SK-N-SH (cell line): ENCODE measurements around the gene EVI2B. TPM values are rescaled to one million over a fixed set of nuclear protein-coding genes. Genes with fewer than 3 reads are reported as not detected.

Experiments
- CTCF ChIA-PET: fragments of 300-600, 350-600 bp; formaldehyde crosslinking; extraction: SDS; loops from one replicate; lab custom pipeline; 2021; lab: Yijun Ruan, JAX
- POLR2A ChIA-PET: fragments of 350-600 bp; sonication (Branson Sonifier 250); formaldehyde crosslinking; extraction: SDS; loops from one replicate; lab custom pipeline; 2020; ENCODE audit warnings: antibody characterized with exemption, inconsistent platforms; lab: Yijun Ruan, JAX
- DNase-seq: peaks from one replicate; pipeline ENCODE4 v3.0.0; 2012
- H2AFZ ChIP-seq: fragments of 200-600 bp; sonication (generic); 2 replicates; pipeline ENCODE4 v1.8.1; 2016; ENCODE audit warnings: antibody characterized with exemption, mild to moderate bottlenecking, low read depth
- H3F3A ChIP-seq: fragments of 200-600 bp; sonication (generic); replicated peaks from 2 replicates; pipeline ENCODE3; 2016; ENCODE audit warnings: antibody characterized with exemption, mild to moderate bottlenecking; ENCODE audit not compliant: insufficient read depth
- H3K27ac ChIP-seq, 2 experiments: fragments of 200-500 bp in 1 of 2; fragments of 200-600 bp in 1 of 2; sonication (Bioruptor generic) in 1 of 2; sonication (generic), shearing (Covaris generic) in 1 of 2; 2 replicates each; pipeline versions ENCODE4 v1.5.1 to v1.6.1; 2014 to 2016; ENCODE audit warnings: low read depth in 2 of 2, inconsistent platforms in 1 of 2, low read length in 1 of 2, mild to moderate bottlenecking in 1 of 2, mixed read lengths in 1 of 2
- H3K27me3 ChIP-seq: fragments of 200-600 bp; sonication (generic), shearing (Covaris generic); 2 replicates; pipeline ENCODE4 v1.6.1; 2016; ENCODE audit warnings: mixed run types; ENCODE audit not compliant: insufficient read depth
- H3K36me3 ChIP-seq, 2 experiments: fragments of 200-500 bp in 1 of 2; fragments of 200-600 bp in 1 of 2; sonication (Bioruptor generic) in 1 of 2; sonication (generic) in 1 of 2; replicated peaks in 1 of 2; 2 replicates each; pipeline versions ENCODE3 to v1.5.1; 2014 to 2016; ENCODE audit warnings: low read length in 1 of 2, mild to moderate bottlenecking in 1 of 2; ENCODE audit not compliant: insufficient read depth in 2 of 2, control insufficient read depth in 1 of 2
- H3K4me1 ChIP-seq, 2 experiments: fragments of 200-500 bp in 1 of 2; fragments of 200-600 bp in 1 of 2; sonication (Bioruptor generic) in 1 of 2; sonication (generic), shearing (Covaris generic) in 1 of 2; 2 replicates each; pipeline versions ENCODE4 v1.5.1 to v1.6.1; 2014 to 2016; ENCODE audit warnings: low read depth in 1 of 2, low read length in 1 of 2, mixed run types in 1 of 2; ENCODE audit not compliant: insufficient read depth in 2 of 2, control insufficient read depth in 1 of 2
- H3K4me2 ChIP-seq: fragments of 200-600 bp; sonication (generic), shearing (Covaris generic); 2 replicates; pipeline ENCODE4 v1.6.1; 2017; ENCODE audit warnings: mixed run types
- H3K4me3 ChIP-seq, 2 experiments: fragments of 200-500 bp in 1 of 2; fragments of 200-600 bp in 1 of 2; sonication (Bioruptor generic) in 1 of 2; sonication (generic), shearing (Covaris generic) in 1 of 2; 2 replicates each; pipeline versions ENCODE4 v1.5.1 to v1.8.1; 2014 to 2016; ENCODE audit warnings: low read depth in 2 of 2, inconsistent platforms in 1 of 2, low read length in 1 of 2, mild to moderate bottlenecking in 1 of 2, mixed read lengths in 1 of 2, moderate library complexity in 1 of 2
- H3K79me2 ChIP-seq: fragments of 200-600 bp; sonication (generic); 2 replicates; pipeline ENCODE4 v1.8.1; 2017; ENCODE audit warnings: mild to moderate bottlenecking; ENCODE audit not compliant: insufficient read depth
- H3K9ac ChIP-seq: fragments of 200-600 bp; sonication (generic); 2 replicates; pipeline ENCODE4 v1.6.1; 2017; ENCODE audit warnings: mixed run types
- H3K9me2 ChIP-seq: fragments of 200-600 bp; sonication (generic); 2 replicates; pipeline ENCODE4 v1.6.1; 2017; ENCODE audit warnings: mixed run types
- H3K9me3 ChIP-seq: fragments of 200-600 bp; sonication (generic); 2 replicates; pipeline ENCODE4 v1.6.1; 2017; ENCODE audit warnings: mixed run types, mild to moderate bottlenecking, moderate library complexity
- H4K20me1 ChIP-seq: fragments of 200-600 bp; sonication (generic); 2 replicates; pipeline ENCODE4 v1.6.1; 2017; ENCODE audit warnings: mild to moderate bottlenecking, mixed run types; ENCODE audit not compliant: insufficient read depth
- EZH2phosphoT487 ChIP-seq: fragments of 200-600 bp; sonication (generic); IDR thresholded peaks from 2 replicates; pipeline ENCODE4 v1.6.1; 2017; ENCODE audit warnings: low read depth, mixed run types, mild to moderate bottlenecking, antibody characterized with exemption, moderate library complexity, borderline replicate concordance
- FOSL2 ChIP-seq: IDR thresholded peaks from 2 replicates; pipeline ENCODE4 v1.4.0; 2012; ENCODE audit warnings: low read depth, mild to moderate bottlenecking, moderate library complexity, borderline replicate concordance
- FOXJ3 ChIP-seq: sonication (generic); formaldehyde crosslinking; IDR thresholded peaks from 2 replicates; pipeline ENCODE4 v1.5.1; 2020; ENCODE audit warnings: mild to moderate bottlenecking, missing genetic modification reagents
- FOXM1 ChIP-seq: IDR thresholded peaks from 2 replicates; pipeline ENCODE4 v1.4.0; 2012; ENCODE audit warnings: low read depth, mild to moderate bottlenecking
- GABPA ChIP-seq: IDR thresholded peaks from 2 replicates; pipeline ENCODE4 v1.4.0; 2012; ENCODE audit warnings: low read depth, mild to moderate bottlenecking
- JUND ChIP-seq: IDR thresholded peaks from 2 replicates; pipeline ENCODE4 v1.4.0; 2012
- MAX ChIP-seq: IDR thresholded peaks from 2 replicates; pipeline ENCODE4 v1.4.0; 2012; ENCODE audit warnings: low read depth
- MXI1 ChIP-seq: IDR thresholded peaks from 2 replicates; pipeline ENCODE4 v1.6.1; 2012; ENCODE audit warnings: mild to moderate bottlenecking, low read depth, low read length, improper control_type of control experiment
- POLR2AphosphoS5 ChIP-seq: IDR thresholded peaks from 2 replicates; pipeline ENCODE4 v1.6.1; 2012; ENCODE audit warnings: low read depth, low read length
- RAD21 ChIP-seq: IDR thresholded peaks from 2 replicates; pipeline ENCODE4 v1.6.1; 2012; ENCODE audit warnings: mild to moderate bottlenecking, low read length
- RCOR1 ChIP-seq: fragments of 150-350 bp; IDR thresholded peaks from 2 replicates; pipeline ENCODE4 v1.6.1; 2017; ENCODE audit warnings: antibody characterized with exemption, low read length
- REST ChIP-seq: IDR thresholded peaks from 2 replicates; pipeline ENCODE4 v1.6.1; 2012; ENCODE audit warnings: mild to moderate bottlenecking, low read depth, low read length, moderate library complexity
- RFX5 ChIP-seq: IDR thresholded peaks from 2 replicates; pipeline ENCODE4 v1.6.1; 2012; ENCODE audit warnings: mild to moderate bottlenecking, improper control_type of control experiment, low read length
- RXRA ChIP-seq: IDR thresholded peaks from 2 replicates; pipeline ENCODE4 v1.4.0; 2012; ENCODE audit warnings: low read depth, mild to moderate bottlenecking, borderline replicate concordance
- SIN3A ChIP-seq: IDR thresholded peaks from 2 replicates; pipeline ENCODE4 v1.6.1; 2012; ENCODE audit warnings: low read depth, mild to moderate bottlenecking, low read length, moderate library complexity, borderline replicate concordance
- SMC3 ChIP-seq: IDR thresholded peaks from 2 replicates; pipeline ENCODE4 v1.6.1; 2012; ENCODE audit warnings: low read depth, low read length, improper control_type of control experiment
- TCF12 ChIP-seq: IDR thresholded peaks from 2 replicates; pipeline ENCODE4 v1.4.0; 2012
- TEAD4 ChIP-seq: IDR thresholded peaks from 2 replicates; pipeline ENCODE4 v1.4.0; 2012; ENCODE audit warnings: mild to moderate bottlenecking, borderline replicate concordance; ENCODE audit not compliant: insufficient read depth
- YY1 ChIP-seq: IDR thresholded peaks from 2 replicates; pipeline ENCODE4 v1.4.0; 2012; ENCODE audit warnings: low read depth, mild to moderate bottlenecking
- WGBS: methylation state at CpG from one replicate; pipeline ENCODE4 v1.1.6; 2017; ENCODE audit warnings: low lambda C conversion rate; 5-methylcytosine and 5-hydroxymethylcytosine counted together
- polyA plus RNA-seq, 3 experiments: library from polyadenylated mRNA; depleted of rRNA; stranded (reverse); fragments of >200 nt; gene quantifications; 2 replicates each; pipeline ENCODE4 v1.2.3, GENCODE V29; 2012
- TF ChIP-seq, protein P1 (sequence below): fragments of 150-350 bp; IDR thresholded peaks from 2 replicates; pipeline ENCODE4 v1.6.1; 2017; ENCODE audit warnings: antibody characterized with exemption, low read length, low read depth, borderline replicate concordance

The EVI2B gene
- polyA plus RNA-seq, 1 of the 3 experiments (the other 2 are of a cell fraction), result 0.64 TPM

GRCh38 chr17:31357839-31358394, 44.1 kb upstream of the EVI2B start:
- Histone ChIP-seq H3K36me3 (peaks cover 71 to 84% of the 10 kb centered on the region in 2 experiments), H3K4me2 (no peak overlapping the region), H4K20me1 (no peaks in the 10 kb centered on the region), H3K27me3 (no peaks in the 10 kb centered on the region), H3K9ac (no peak overlapping the region), H3K79me2 (no peaks in the 10 kb centered on the region), H3F3A (peaks cover 6% of the 10 kb centered on the region), H2AFZ (no peak overlapping the region), H3K4me3 (no peak overlapping the region), H3K9me2 (no peaks in the 10 kb centered on the region; the same call in 1 of the 2 replicates), H3K27ac (no peak overlapping the region), H3K4me1 (peaks cover 0 to 12% of the 10 kb centered on the region in 2 experiments; a peak in 2 of 4 replicates), H3K9me3 (no peaks in the 10 kb centered on the region)
- ChIA-PET CTCF (no interaction called here), POLR2A (no interaction called here)
- TF ChIP-seq TCF12 (no peak), RFX5 (no peak), FOXM1 (no peak), FOSL2 (no peak), MXI1 (no peak), SMC3 (no peak), MAX (no peak), REST (no peak), JUND (no peak), FOXJ3 (CRISPR knock-in tag) (no peak), YY1 (no peak)
- TF ChIP-seq, protein P1, sequence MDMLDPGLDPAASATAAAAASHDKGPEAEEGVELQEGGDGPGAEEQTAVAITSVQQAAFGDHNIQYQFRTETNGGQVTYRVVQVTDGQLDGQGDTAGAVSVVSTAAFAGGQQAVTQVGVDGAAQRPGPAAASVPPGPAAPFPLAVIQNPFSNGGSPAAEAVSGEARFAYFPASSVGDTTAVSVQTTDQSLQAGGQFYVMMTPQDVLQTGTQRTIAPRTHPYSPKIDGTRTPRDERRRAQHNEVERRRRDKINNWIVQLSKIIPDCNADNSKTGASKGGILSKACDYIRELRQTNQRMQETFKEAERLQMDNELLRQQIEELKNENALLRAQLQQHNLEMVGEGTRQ, result no peak
- no peak for DNase-seq
- 91% methylated on average over 3 of the region's 3 CpGs for WGBS

- H3K4me3 ChIP-seq, result no peak overlapping the region
- POLR2A ChIA-PET, result no interaction called here
- H3K9me2 ChIP-seq, result no peaks in the 10 kb centered on the region; the same call in 1 of the 2 replicates
- CTCF ChIA-PET, result interaction anchor here (1.2 kb wide), 1 partner anchor 10 kb away, joined by 4 read pairs; no protein-coding TSS in a partner anchor
- 86% methylated on average over 2 of the region's 2 CpGs for WGBS
- TF ChIP-seq RAD21, result no peak
- TF ChIP-seq MAX, result no peak
- TF ChIP-seq RFX5, result no peak
- TF ChIP-seq FOXJ3 (CRISPR knock-in tag), result no peak
- TF ChIP-seq, protein P1, result no peak
- no peak for TF ChIP-seq RXRA
- TF ChIP-seq MXI1, result no peak
- no peak for TF ChIP-seq SIN3A
- TF ChIP-seq SMC3, result no peak
- no peak for TF ChIP-seq RCOR1
- no peak for TF ChIP-seq FOSL2
- no peak for TF ChIP-seq FOXM1
- no peak for TF ChIP-seq GABPA
- no peak for TF ChIP-seq TEAD4
- no peak for TF ChIP-seq POLR2AphosphoS5
- no peak for TF ChIP-seq EZH2phosphoT487
- peaks cover 0 to 7% of the 10 kb centered on the region in 2 experiments; a peak in 2 of 4 replicates for H3K4me1 ChIP-seq
- peaks cover 76 to 83% of the 10 kb centered on the region in 2 experiments for H3K36me3 ChIP-seq
- no peaks in the 10 kb centered on the region for H4K20me1 ChIP-seq
- no peaks in the 10 kb centered on the region for H3K9me3 ChIP-seq
- DNase-seq, result no peak
- peaks cover 6% of the 10 kb centered on the region for H3F3A ChIP-seq
- H3K27ac ChIP-seq, result no peak overlapping the region
- no peak overlapping the region for H3K4me2 ChIP-seq
- no peak overlapping the region for H3K9ac ChIP-seq
- H3K27me3 ChIP-seq, result no peaks in the 10 kb centered on the region
- H2AFZ ChIP-seq, result no peak overlapping the region
- no peaks in the 10 kb centered on the region for H3K79me2 ChIP-seq
Observed at GRCh38 chr17:31357091-31357490, 43.2 kb upstream of the EVI2B start.
